ENCODE results near the gene KBTBD6. TPM values are rescaled to one million over a fixed set of nuclear protein-coding genes. Genes with fewer than 3 reads are reported as not detected.
"Not testable (repeated sequence)": the region's sequence is repeated elsewhere in the genome, so short reads cannot be mapped to it uniquely, and the experiment has no call there.

The KBTBD6 gene
- total RNA-seq, 1 donor = 9.0 TPM

GRCh38 chr13:41133951-41134350, 1.3 kb upstream of the KBTBD6 start:
- no peaks in the 10 kb centered on the region for H3K9me3 ChIP-seq (ENCODE audit: low read depth, low read length)
- H3K4me1 ChIP-seq (ENCODE audit: insufficient read depth, low read length) = peaks cover 40% of the 10 kb centered on the region
- H3K4me2 ChIP-seq (ENCODE audit: insufficient read depth, low read length) = peak overlapping the region; percentile 86
- H3K36me3 ChIP-seq (ENCODE audit: insufficient read depth, low read length) = no peaks in the 10 kb centered on the region
- peaks cover 5% of the 10 kb centered on the region for H4K20me1 ChIP-seq (ENCODE audit: insufficient read depth, low read length)
- H3K79me2 ChIP-seq (ENCODE audit: insufficient read depth, low read length) = peaks cover 19% of the 10 kb centered on the region
- no peak for DNase-seq (ENCODE audit: insufficient read length, low spot score, missing footprints)
- H2AFZ ChIP-seq (ENCODE audit: low read length) = no peak overlapping the region
- no peaks in the 10 kb centered on the region for H3K27me3 ChIP-seq (ENCODE audit: insufficient read depth, low read length)
- H3K4me3 ChIP-seq (ENCODE audit: insufficient read depth, low read length) = no peak overlapping the region
- no peak overlapping the region for H3K27ac ChIP-seq (ENCODE audit: low read depth, low read length)
- no peak for TF ChIP-seq CTCF (IDR thresholded peaks at IDR 0.05; ENCODE audit: extremely low read depth, low read depth, low read length)

DNA sequence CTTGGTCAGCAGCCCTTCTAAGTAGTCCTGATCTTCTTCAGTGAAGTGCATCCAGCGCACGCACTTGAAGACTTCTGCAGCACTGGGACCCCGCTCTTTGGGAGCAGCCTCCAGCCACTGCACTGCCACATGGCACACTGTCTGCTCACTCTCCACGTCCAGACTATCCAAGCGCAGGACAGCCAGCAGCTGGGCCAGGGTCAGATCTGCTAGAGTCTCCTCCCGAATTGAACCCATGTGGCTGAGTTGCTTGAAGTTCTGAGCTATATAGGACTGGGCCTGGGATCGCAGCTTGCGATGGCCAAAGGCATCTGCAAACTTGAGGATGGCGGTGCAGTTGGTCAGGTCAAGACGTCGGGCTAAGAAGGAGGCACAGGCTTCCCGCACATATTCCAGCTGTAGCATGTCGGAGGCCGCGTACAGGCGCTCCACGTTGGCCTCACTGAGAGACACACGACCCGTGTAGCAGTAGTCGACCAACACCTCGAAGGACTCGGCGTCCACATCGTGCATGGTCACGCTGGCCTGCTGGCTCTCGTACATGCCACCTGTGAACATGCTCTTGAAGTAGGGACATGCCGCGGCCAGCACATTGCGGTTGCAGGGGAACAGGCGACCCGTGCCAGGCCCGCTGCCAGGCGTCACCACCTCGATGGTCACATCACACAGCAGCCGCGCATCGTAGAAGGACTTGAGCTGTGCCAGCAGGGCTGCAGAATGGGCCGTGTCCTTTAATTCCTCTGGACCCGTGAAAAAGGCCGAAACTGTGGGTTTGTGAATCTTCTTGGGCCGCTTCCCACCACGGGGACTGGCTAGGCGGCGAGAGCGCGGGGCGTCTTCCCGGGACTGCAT, 716 bp downstream of the KBTBD6 start:
- peak overlapping the region; percentile 77 for H3K4me3 ChIP-seq (ENCODE audit: insufficient read depth, low read length)
- peak overlapping the region; percentile 86 for H3K4me2 ChIP-seq (ENCODE audit: insufficient read depth, low read length)
- not testable (repeated sequence) for H3K9me3 ChIP-seq (ENCODE audit: low read depth, low read length); DNase-seq (ENCODE audit: insufficient read length, low spot score, missing footprints); H3K36me3 ChIP-seq (ENCODE audit: insufficient read depth, low read length); H3K27me3 ChIP-seq (ENCODE audit: insufficient read depth, low read length); H4K20me1 ChIP-seq (ENCODE audit: insufficient read depth, low read length)
- peaks cover 29% of the 10 kb centered on the region for H3K4me1 ChIP-seq (ENCODE audit: insufficient read depth, low read length)
- H3K79me2 ChIP-seq (ENCODE audit: insufficient read depth, low read length) = peaks cover 21% of the 10 kb centered on the region
- peak overlapping the region; percentile 84 for H3K27ac ChIP-seq (ENCODE audit: low read depth, low read length)
- H2AFZ ChIP-seq (ENCODE audit: low read length) = peak overlapping the region; percentile 96

DNA sequence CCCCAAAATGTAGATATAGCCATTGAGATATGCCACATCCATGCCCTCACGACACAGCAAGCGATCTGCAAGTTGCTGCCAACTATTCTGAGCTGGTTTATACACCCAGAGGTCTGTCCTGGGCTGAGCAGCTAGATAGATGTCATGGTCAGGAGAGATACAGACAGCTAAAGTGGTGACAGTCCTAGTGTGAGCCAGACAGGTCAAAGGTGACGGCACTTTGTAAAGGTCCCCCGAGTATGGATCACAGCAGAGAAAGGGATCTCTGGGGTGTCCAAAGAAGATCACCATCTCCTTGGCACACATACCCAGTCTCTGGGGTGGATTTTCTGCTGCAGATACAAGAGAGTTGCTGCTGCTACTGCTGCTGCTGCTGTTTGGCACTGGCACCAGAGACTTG, 1.4 kb downstream of the KBTBD6 start:
- H3K4me3 ChIP-seq (ENCODE audit: insufficient read depth, low read length); H3K36me3 ChIP-seq (ENCODE audit: insufficient read depth, low read length); DNase-seq (ENCODE audit: insufficient read length, low spot score, missing footprints); H3K27ac ChIP-seq (ENCODE audit: low read depth, low read length); H3K9me3 ChIP-seq (ENCODE audit: low read depth, low read length); H4K20me1 ChIP-seq (ENCODE audit: insufficient read depth, low read length); H2AFZ ChIP-seq (ENCODE audit: low read length); H3K27me3 ChIP-seq (ENCODE audit: insufficient read depth, low read length): not testable (repeated sequence)
- Histone ChIP-seq H3K4me1 (ENCODE audit: insufficient read depth, low read length) (peaks cover 29% of the 10 kb centered on the region), H3K79me2 (ENCODE audit: insufficient read depth, low read length) (peaks cover 21% of the 10 kb centered on the region), H3K4me2 (ENCODE audit: insufficient read depth, low read length) (peak overlapping the region; percentile 68)

DNA sequence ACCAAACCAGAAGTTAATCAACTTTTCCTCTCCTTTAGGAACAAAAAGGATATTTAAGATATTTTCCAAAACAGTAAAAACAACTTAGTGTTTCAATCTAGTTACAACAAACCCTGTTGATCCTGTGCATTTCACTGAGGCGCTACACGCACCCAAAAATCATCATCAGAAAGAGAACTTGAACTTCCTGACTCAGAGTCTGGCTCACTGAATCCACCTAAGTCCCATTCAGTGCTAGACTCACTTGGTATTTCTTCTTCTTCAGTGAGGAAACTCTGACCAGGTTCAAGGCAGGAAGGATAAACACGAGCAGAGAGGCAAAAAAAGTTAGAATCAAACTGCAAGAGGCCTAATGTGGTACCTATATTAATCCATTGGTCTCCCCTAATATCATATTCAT, 2.2 kb downstream of the KBTBD6 start:
- Histone ChIP-seq H3K27me3 (ENCODE audit: insufficient read depth, low read length) (no peaks in the 10 kb centered on the region), H3K4me2 (ENCODE audit: insufficient read depth, low read length) (peak overlapping the region; percentile 68), H3K9me3 (ENCODE audit: low read depth, low read length) (no peaks in the 10 kb centered on the region), H3K27ac (ENCODE audit: low read depth, low read length) (no peak overlapping the region), H4K20me1 (ENCODE audit: insufficient read depth, low read length) (peaks cover 6% of the 10 kb centered on the region), H3K36me3 (ENCODE audit: insufficient read depth, low read length) (no peaks in the 10 kb centered on the region), H2AFZ (ENCODE audit: low read length) (no peak overlapping the region), H3K4me3 (ENCODE audit: insufficient read depth, low read length) (peak overlapping the region; percentile 13), H3K79me2 (ENCODE audit: insufficient read depth, low read length) (peaks cover 21% of the 10 kb centered on the region), H3K4me1 (ENCODE audit: insufficient read depth, low read length) (peaks cover 29% of the 10 kb centered on the region)
- TF ChIP-seq CTCF (IDR thresholded peaks at IDR 0.05; ENCODE audit: extremely low read depth, low read depth, low read length) = no peak
- peak; percentile 26 for DNase-seq (ENCODE audit: insufficient read length, low spot score, missing footprints)

DNA sequence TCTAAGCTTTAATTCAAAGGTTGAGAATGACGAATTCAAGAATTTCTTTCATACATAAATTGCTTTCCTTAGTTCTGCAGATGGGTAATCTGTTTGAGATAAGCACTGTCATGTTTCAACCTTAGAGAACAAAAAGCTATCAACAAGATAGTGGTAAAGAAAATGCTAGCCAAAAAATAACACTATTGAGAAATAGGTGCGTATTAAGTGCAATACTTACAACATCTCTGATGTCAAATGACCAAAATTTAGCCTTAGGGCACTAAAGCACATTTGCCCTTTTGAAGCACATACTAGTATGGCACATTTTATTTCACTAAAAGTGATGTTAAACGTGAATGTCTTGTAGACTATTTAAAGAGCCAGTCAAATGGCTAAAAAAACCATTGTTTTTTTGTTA, 4.9 kb downstream of the KBTBD6 start:
- Histone ChIP-seq H3K27me3 (ENCODE audit: insufficient read depth, low read length) (no peaks in the 10 kb centered on the region), H3K36me3 (ENCODE audit: insufficient read depth, low read length) (no peaks in the 10 kb centered on the region), H3K4me1 (ENCODE audit: insufficient read depth, low read length) (peaks cover 21% of the 10 kb centered on the region), H2AFZ (ENCODE audit: low read length) (no peak overlapping the region), H3K4me2 (ENCODE audit: insufficient read depth, low read length) (no peak overlapping the region), H3K9me3 (ENCODE audit: low read depth, low read length) (no peaks in the 10 kb centered on the region), H3K27ac (ENCODE audit: low read depth, low read length) (no peak overlapping the region), H3K79me2 (ENCODE audit: insufficient read depth, low read length) (peaks cover 21% of the 10 kb centered on the region), H4K20me1 (ENCODE audit: insufficient read depth, low read length) (peaks cover 6% of the 10 kb centered on the region), H3K4me3 (ENCODE audit: insufficient read depth, low read length) (no peak overlapping the region)
- DNase-seq (ENCODE audit: insufficient read length, low spot score, missing footprints) = no peak
- no peak for TF ChIP-seq CTCF (IDR thresholded peaks at IDR 0.05; ENCODE audit: extremely low read depth, low read depth, low read length)

Data from osteoblast (primary cell).